Lower leg skin (tissue), 3 donors: ENCODE measurements around the gene GAS2L2.

Experiments used
- CTCF ChIP-seq, 3 donors: fragments of 450-650 bp; IDR thresholded peaks; one replicate each; pipeline ENCODE4 v1.5.1; 2016; ENCODE audit warnings: antibody characterized with exemption in 3 of 3, mild to moderate bottlenecking in 3 of 3, moderate library complexity in 2 of 3
- POLR2A ChIP-seq, 2 donors: fragments of 450-650 bp; IDR thresholded peaks; one replicate each; pipeline ENCODE4 v1.6.1; 2016 to 2017; ENCODE audit warnings: antibody characterized with exemption in 2 of 2, mild to moderate bottlenecking in 1 of 2, moderate library complexity in 1 of 2

DNA sequence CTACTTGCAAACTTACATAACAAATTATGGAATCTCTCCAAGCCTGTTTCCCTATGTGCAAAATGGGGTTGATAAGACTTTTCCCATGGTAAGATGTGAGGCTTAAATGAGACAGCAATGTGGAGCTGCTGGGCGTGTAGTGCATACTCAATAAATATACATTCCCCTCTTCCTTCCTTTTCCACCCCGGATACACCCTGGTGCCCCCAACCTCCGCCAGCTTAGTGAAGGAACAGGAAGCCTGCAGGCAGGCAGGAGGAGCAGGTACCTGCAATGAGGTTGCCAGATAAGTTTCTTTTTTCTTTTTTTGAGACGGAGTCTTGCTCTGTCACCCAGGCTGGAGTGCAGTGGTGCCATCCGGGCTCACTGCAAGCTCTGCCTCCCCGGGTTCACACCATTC, 22.5 kb upstream of the GAS2L2 start:
- TF ChIP-seq POLR2A (IDR thresholded peaks at IDR 0.05), result no peak
- no peak for TF ChIP-seq CTCF (IDR thresholded peaks at IDR 0.05)
